ENCODE results near the gene FHIP2A. TPM values are rescaled to one million over a fixed set of nuclear protein-coding genes. Genes with fewer than 3 reads are reported as not detected.

Gene FHIP2A
- total RNA-seq, 1 donor from 2014 or later, result 31.7 TPM

- Mint-ChIP-seq H3K27me3 (ENCODE audit: unreplicated experiment) (peaks cover 2% of the 10 kb centered on the region), H3K4me3 (ENCODE audit: unreplicated experiment) (peak overlapping the region; percentile 8), H3K27ac (ENCODE audit: unreplicated experiment) (no peak overlapping the region), H3K36me3 (ENCODE audit: unreplicated experiment) (no peaks in the 10 kb centered on the region), H3K9me3 (ENCODE audit: unreplicated experiment) (no peaks in the 10 kb centered on the region), H3K4me1 (ENCODE audit: low read depth, unreplicated experiment) (peaks cover 10% of the 10 kb centered on the region)
- no peak for DNase-seq
- no peak for TF ChIP-seq CTCF (IDR thresholded peaks at IDR 0.05; ENCODE audit: partially characterized antibody, unreplicated experiment)
These were observed 2.8 kb downstream of the FHIP2A start for GRCh38 chr10:114824391-114824790.

- Mint-ChIP-seq H3K27ac (ENCODE audit: unreplicated experiment) (no peak overlapping the region), H3K4me3 (ENCODE audit: unreplicated experiment) (no peak overlapping the region), H3K4me1 (ENCODE audit: low read depth, unreplicated experiment) (peaks cover 10% of the 10 kb centered on the region), H3K36me3 (ENCODE audit: unreplicated experiment) (no peaks in the 10 kb centered on the region), H3K9me3 (ENCODE audit: unreplicated experiment) (no peaks in the 10 kb centered on the region), H3K27me3 (ENCODE audit: unreplicated experiment) (peaks cover 2% of the 10 kb centered on the region)
- no peak for TF ChIP-seq CTCF (IDR thresholded peaks at IDR 0.05; ENCODE audit: partially characterized antibody, unreplicated experiment)
- DNase-seq, result no peak
These were observed 4.1 kb downstream of the FHIP2A start for GRCh38 chr10:114825513-114826253.

- no peak overlapping the region for H3K4me3 Mint-ChIP-seq (ENCODE audit: unreplicated experiment)
- no peaks in the 10 kb centered on the region for H3K9me3 Mint-ChIP-seq (ENCODE audit: unreplicated experiment)
- TF ChIP-seq CTCF (IDR thresholded peaks at IDR 0.05; ENCODE audit: partially characterized antibody, unreplicated experiment), result no peak
- H3K4me1 Mint-ChIP-seq (ENCODE audit: low read depth, unreplicated experiment), result peaks cover 9% of the 10 kb centered on the region
- H3K27me3 Mint-ChIP-seq (ENCODE audit: unreplicated experiment), result no peaks in the 10 kb centered on the region
- H3K27ac Mint-ChIP-seq (ENCODE audit: unreplicated experiment), result no peak overlapping the region
- DNase-seq, result no peak
- no peaks in the 10 kb centered on the region for H3K36me3 Mint-ChIP-seq (ENCODE audit: unreplicated experiment)
These were observed 7.8 kb downstream of the FHIP2A start for GRCh38 chr10:114829160-114829909.

GRCh38 chr10:114831186-114831867 is 9.7 kb downstream of the FHIP2A start:
- H3K4me1 Mint-ChIP-seq (ENCODE audit: low read depth, unreplicated experiment), result peaks cover 5% of the 10 kb centered on the region
- TF ChIP-seq CTCF (IDR thresholded peaks at IDR 0.05; ENCODE audit: partially characterized antibody, unreplicated experiment), result no peak
- DNase-seq, result no peak
- no peak overlapping the region for H3K27ac Mint-ChIP-seq (ENCODE audit: unreplicated experiment)
- no peaks in the 10 kb centered on the region for H3K36me3 Mint-ChIP-seq (ENCODE audit: unreplicated experiment)
- H3K4me3 Mint-ChIP-seq (ENCODE audit: unreplicated experiment), result no peak overlapping the region
- no peaks in the 10 kb centered on the region for H3K27me3 Mint-ChIP-seq (ENCODE audit: unreplicated experiment)
- H3K9me3 Mint-ChIP-seq (ENCODE audit: unreplicated experiment), result no peaks in the 10 kb centered on the region
